ENCODE data around the gene SKAP1.
"Not testable (repeated sequence)": the region's sequence is repeated elsewhere in the genome, so short reads cannot be mapped to it uniquely, and the experiment has no call there.

Gene SKAP1

GRCh38 chr17:48328457-48328856 is 101.6 kb downstream of the SKAP1 start:
- no peak for DNase-seq (ENCODE audit: low read depth in 2 of 2)

GRCh38 chr17:48326310-48326709 is 103.7 kb downstream of the SKAP1 start:
- no peak for DNase-seq (ENCODE audit: low read depth in 2 of 2)

GRCh38 chr17:48322060-48322459 is 108.0 kb downstream of the SKAP1 start:
- no peak for DNase-seq (ENCODE audit: low read depth in 2 of 2)

GRCh38 chr17:48317732-48318131 is 112.3 kb downstream of the SKAP1 start:
- no peak for DNase-seq (ENCODE audit: low read depth in 2 of 2)

GRCh38 chr17:48314716-48315115 is 115.3 kb downstream of the SKAP1 start:
- no peak for DNase-seq (ENCODE audit: low read depth in 2 of 2)

GRCh38 chr17:48313096-48313755 is 116.8 kb downstream of the SKAP1 start:
- no peak for DNase-seq (ENCODE audit: low read depth in 2 of 2)

- no peak for DNase-seq (ENCODE audit: low read depth in 2 of 2)
Measured at GRCh38 chr17:48311324-48311723, 118.7 kb downstream of the SKAP1 start.

GRCh38 chr17:48310748-48311213 is 119.2 kb downstream of the SKAP1 start:
- no peak for DNase-seq (ENCODE audit: low read depth in 2 of 2)

- no peak for DNase-seq (ENCODE audit: low read depth in 2 of 2)
Measured at GRCh38 chr17:48308581-48308980, 121.4 kb downstream of the SKAP1 start.

GRCh38 chr17:48307814-48308411 is 122.1 kb downstream of the SKAP1 start:
- DNase-seq (ENCODE audit: low read depth in 2 of 2): peak in 1 of 2 donors; percentile 19

GRCh38 chr17:48307255-48307654 is 122.8 kb downstream of the SKAP1 start:
- DNase-seq (ENCODE audit: low read depth in 2 of 2): no peak

- DNase-seq (ENCODE audit: low read depth in 2 of 2): no peak
Measured at GRCh38 chr17:48301002-48301401, 129.0 kb downstream of the SKAP1 start.

- DNase-seq (ENCODE audit: low read depth in 2 of 2): no peak
Measured at GRCh38 chr17:48299760-48300159, 130.3 kb downstream of the SKAP1 start.

- DNase-seq (ENCODE audit: low read depth in 2 of 2): no peak
Measured at GRCh38 chr17:48297825-48298224, 132.2 kb downstream of the SKAP1 start.

GRCh38 chr17:48296453-48296852 is 133.6 kb downstream of the SKAP1 start:
- no peak for DNase-seq (ENCODE audit: low read depth in 2 of 2)

- no peak for DNase-seq (ENCODE audit: low read depth in 2 of 2)
Measured at GRCh38 chr17:48295362-48296288, 134.4 kb downstream of the SKAP1 start.

- DNase-seq (ENCODE audit: low read depth in 2 of 2): no peak
Measured at GRCh38 chr17:48294806-48295361, 135.1 kb downstream of the SKAP1 start.

- DNase-seq (ENCODE audit: low read depth in 2 of 2): no peak
Measured at GRCh38 chr17:48294020-48294805, 135.8 kb downstream of the SKAP1 start.

GRCh38 chr17:48293319-48294019 is 136.5 kb downstream of the SKAP1 start:
- DNase-seq (ENCODE audit: low read depth in 2 of 2): no peak

GRCh38 chr17:48290378-48290777 is 139.6 kb downstream of the SKAP1 start:
- no peak for DNase-seq (ENCODE audit: low read depth in 2 of 2)

GRCh38 chr17:48286917-48287316 is 143.1 kb downstream of the SKAP1 start:
- not testable (repeated sequence) for DNase-seq (ENCODE audit: low read depth in 2 of 2)

Data from stimulated activated CD4-positive, alpha-beta T cell treated with anti-CD3 and anti-CD28 coated beads, Interleukin-1b, Interleukin-23, amount 100 ng/mL, for 1 hour (primary cell).